GM12878 (cell line): Measurements from ENCODE around the gene RCOR1. TPM values are rescaled to one million over a fixed set of nuclear protein-coding genes. Genes with fewer than 3 reads are reported as not detected.

Experiments used
- ATAC-seq: fragments of 200-7000 bp; cut with Tn5 transposase; 3 replicates; pipeline ENCODE4 v1.9.1; 2020; ENCODE audit warnings: mild to moderate bottlenecking, moderate library complexity
- BruUV-seq: library from RNA; stranded (reverse); fragments of 400-500 nt; replicated peaks from 2 replicates; lab custom pipeline; 2021; lab: Mats Ljungman, UMichigan
- CTCF ChIA-PET: fragments of 300-600 bp; sonication (Branson Sonifier 250); formaldehyde crosslinking; extraction: SDS; loops from one replicate; lab custom pipeline; 2021; ENCODE audit warnings: inconsistent platforms; lab: Yijun Ruan, JAX
- POLR2A ChIA-PET: fragments of 350-600 bp; formaldehyde crosslinking; extraction: SDS; loops from one replicate; lab custom pipeline; 2021; ENCODE audit warnings: inconsistent platforms; lab: Charles Lee
- RAD21 ChIA-PET: fragments of 300-600 bp; sonication (Branson Sonifier 250); formaldehyde crosslinking; loops from one replicate; lab custom pipeline; 2023; ENCODE audit warnings: antibody characterized with exemption; ENCODE audit not compliant: unreplicated experiment; lab: Charles Lee
- SMC1A ChIA-PET: fragments of 300-600 bp; sonication (Branson Sonifier 250); formaldehyde crosslinking; loops from one replicate; lab custom pipeline; 2023; ENCODE audit not compliant: unreplicated experiment, uncharacterized antibody; lab: Charles Lee
- DNase-seq: peaks from one replicate; pipeline ENCODE4 v3.0.0-alpha.2; 2011; ENCODE audit warnings: low read depth, low spot score
- FAIRE-seq: peaks from 3 replicates; lab custom pipeline; 2011; peaks lifted over from hg19 to GRCh38; lab: Jason Lieb, UNC
- H2AFZ ChIP-seq: 2 replicates; pipeline ENCODE4 v1.6.0; 2011; ENCODE audit warnings: low read depth, low read length, control low read depth; ENCODE audit not compliant: control insufficient read depth
- H3K27ac ChIP-seq: 2 replicates; pipeline ENCODE4 v1.5.1; 2011; ENCODE audit warnings: control low read depth; ENCODE audit not compliant: control insufficient read depth, insufficient read depth
- H3K27me3 ChIP-seq, 2 experiments: replicated peaks in 1 of 2; 2 replicates each; pipeline versions ENCODE4 v1.6.0 to v1.6.1; 2011; ENCODE audit warnings: low read length in 1 of 2; ENCODE audit not compliant: control insufficient read depth in 2 of 2, insufficient read depth in 2 of 2
- H3K36me3 ChIP-seq, 2 experiments: 2 replicates each; pipeline ENCODE4 v1.5.1; 2011; ENCODE audit warnings: low read length in 1 of 2; ENCODE audit not compliant: control insufficient read depth in 2 of 2, insufficient read depth in 2 of 2
- H3K4me1 ChIP-seq: 2 replicates; pipeline ENCODE4 v1.6.1; 2011; ENCODE audit warnings: mild to moderate bottlenecking, low read length, moderate library complexity, mixed read lengths; ENCODE audit not compliant: control insufficient read depth, insufficient read depth
- H3K4me2 ChIP-seq: 2 replicates; pipeline ENCODE4 v1.6.0; 2011; ENCODE audit warnings: control low read depth; ENCODE audit not compliant: control insufficient read depth, insufficient read depth
- H3K4me3 ChIP-seq: fragments of 200-600 bp; sonication (generic); 2 replicates; pipeline ENCODE4 v1.5.1; 2016
- H3K79me2 ChIP-seq: 2 replicates; pipeline ENCODE4 v1.6.0; 2011; ENCODE audit warnings: low read length; ENCODE audit not compliant: control insufficient read depth, insufficient read depth
- H3K9ac ChIP-seq: 2 replicates; pipeline ENCODE4 v1.8.0; 2011; ENCODE audit warnings: low read length, control low read depth, mixed read lengths; ENCODE audit not compliant: control insufficient read depth, insufficient read depth
- H3K9me3 ChIP-seq: replicated peaks from 3 replicates; pipeline ENCODE4 v1.5.1; 2011; ENCODE audit warnings: mild to moderate bottlenecking, low read length; ENCODE audit not compliant: control insufficient read depth, insufficient read depth
- H4K20me1 ChIP-seq: 2 replicates; pipeline ENCODE4 v1.6.0; 2011; ENCODE audit not compliant: control insufficient read depth, insufficient read depth
- BMI1 ChIP-seq: fragments of 450-650 bp; IDR thresholded peaks from 2 replicates; pipeline ENCODE4 v1.6.1; 2016; ENCODE audit warnings: mild to moderate bottlenecking, moderate library complexity, borderline replicate concordance
- CREB1 ChIP-seq: IDR thresholded peaks from 2 replicates; pipeline ENCODE4 v1.6.1; 2012; ENCODE audit warnings: low read depth, mild to moderate bottlenecking, inconsistent platforms
- ZNF592 ChIP-seq: fragments of 450-650 bp; IDR thresholded peaks from 2 replicates; pipeline ENCODE4 v1.6.1; 2017; ENCODE audit warnings: mild to moderate bottlenecking, moderate library complexity
- WGBS: methylation state at CpG from one replicate; pipeline ENCODE4 v1.1.6; 2016; ENCODE audit warnings: low lambda C conversion rate; ENCODE audit not compliant: insufficient replicate concordance, insufficient coverage; ENCODE audit errors: missing lambda C conversion rate; 5-methylcytosine and 5-hydroxymethylcytosine counted together
- in situ Hi-C: fragments of 300-500 bp; cut with MboI; formaldehyde crosslinking; loops from 9 replicates; pipeline ENCODE4 v1.14.3; 2018; ENCODE audit warnings: mixed read lengths
- intact Hi-C: fragments of 100-400 bp; cut with micrococcal nuclease; formaldehyde crosslinking; loops from one replicate; pipeline ENCODE4 v1.14.2; 2022; ENCODE audit not compliant: unreplicated experiment
- polyA plus RNA-seq, 11 experiments: library from polyadenylated mRNA; depleted of rRNA in 4 of 11; unstranded in 6 of 11; stranded (reverse) in 5 of 11; fragments of >200 nt; fragmentation: Nextera tagmentation in 4 of 11; fragmentation: Illumina TruSeq in 1 of 11; extraction: Ambion mirVana in 4 of 11; extraction: Trizol in 1 of 11; gene quantifications; 1 replicate in 1 of 11; 2 replicates in 10 of 11; pipeline versions ENCODE4 v1.2.1 to v1.2.3, GENCODE V29; 2011 to 2016; ENCODE audit warnings: inconsistent platforms in 2 of 11, missing spikeins in 2 of 11, low read depth in 1 of 11
- total RNA-seq, 4 experiments: library from RNA; depleted of rRNA in 3 of 4; stranded (reverse); fragments of >200 nt in 3 of 4; fragmentation: Illumina TruSeq in 1 of 4; extraction: Trizol in 1 of 4; gene quantifications; 2 replicates each; pipeline versions ENCODE4 v1.2.1 to v1.2.3, GENCODE V29; 2013 to 2021

RCOR1 gene
- total and polyA plus RNA-seq, 10 of the 15 experiments (the other 5 are each of a cell fraction or from before 2014, with no cell fraction given): 1.6 to 12.2 (median 4.4) TPM

DNA sequence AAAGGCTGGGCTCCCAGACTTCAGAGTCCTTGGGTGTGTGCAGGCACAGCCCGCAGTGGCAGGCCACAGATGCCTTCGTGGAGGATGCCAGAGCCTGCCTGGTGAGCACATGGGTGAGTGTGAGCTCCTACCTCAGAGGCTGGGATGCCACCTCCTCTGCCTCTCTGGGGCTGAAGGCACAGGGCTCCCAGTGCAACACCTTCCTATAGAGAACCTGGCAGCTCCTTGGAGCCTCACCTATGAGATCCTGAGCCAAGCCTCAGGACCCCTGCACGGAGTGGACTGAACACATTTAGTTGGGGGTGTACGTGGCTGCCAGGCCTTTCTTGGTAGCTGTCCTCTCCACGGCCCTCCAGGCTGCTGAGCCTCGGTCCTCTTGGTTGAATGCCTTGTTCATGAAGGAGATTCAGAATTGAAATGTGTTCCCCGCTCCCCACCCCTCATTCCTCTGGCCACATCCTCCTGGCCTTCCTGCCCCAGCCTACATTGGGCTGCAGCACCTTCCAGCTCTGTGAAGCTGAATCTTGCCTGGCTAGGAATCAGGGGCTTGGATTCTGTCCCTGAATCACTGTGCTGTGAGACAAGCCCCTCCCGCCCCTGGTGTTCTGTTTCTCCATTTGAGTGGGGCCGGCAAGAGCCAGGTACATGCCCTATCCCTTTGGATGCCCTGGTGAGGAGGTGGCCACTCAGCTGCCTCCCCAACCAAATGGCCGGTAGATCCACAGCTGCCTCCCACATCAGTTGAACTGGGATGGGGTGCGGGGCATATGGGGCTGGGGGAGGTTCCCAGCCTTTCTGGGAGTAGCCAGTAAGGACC, 146.1 kb downstream of the RCOR1 start:
- ATAC-seq: no peak; the same call in 1 of the 3 replicates
- CTCF ChIA-PET: interaction anchor here (1.0 kb wide), 1 partner anchor 27 kb away, joined by 4 read pairs; no protein-coding TSS in a partner anchor
- POLR2A ChIA-PET: no interaction called here

More for the DNA sequence above, 146.1 kb downstream of the RCOR1 start:
- in situ Hi-C loops: no loop called here
- no peak overlapping the region for H2AFZ ChIP-seq
- DNase-seq (no peak), FAIRE-seq (no peak)
- H3K36me3 ChIP-seq: no peaks in the 10 kb centered on the region; a peak in 2 of 4 replicates
- intact Hi-C loops: no loop called here
- no peaks in the 10 kb centered on the region for H3K79me2 ChIP-seq
- H3K4me1 ChIP-seq: no peaks in the 10 kb centered on the region
- TF ChIP-seq ZNF592 (no peak), CREB1 (no peak), BMI1 (no peak)
- BruUV-seq: no TSS peak
- no peak overlapping the region for H3K4me3 ChIP-seq
- H3K9me3 ChIP-seq: peaks cover 6% of the 10 kb centered on the region; the same call in 2 of the 3 replicates
- WGBS: 83% methylated on average over 11 of the region's 11 CpGs
- ChIA-PET RAD21 (interaction anchor here (0.7 kb wide), 1 partner anchor 41 kb away, joined by 3 read pairs; no protein-coding TSS in a partner anchor), SMC1A (interaction anchor here (0.6 kb wide), 1 partner anchor 21 kb away, joined by 3 read pairs; no protein-coding TSS in a partner anchor)
- H3K27me3 ChIP-seq: no peaks in the 10 kb centered on the region
- H3K4me2 ChIP-seq: no peak overlapping the region
- no peaks in the 10 kb centered on the region; the same call in 1 of the 2 replicates for H4K20me1 ChIP-seq
- H3K27ac ChIP-seq: no peak overlapping the region
- no peak overlapping the region for H3K9ac ChIP-seq
